ENCODE results near the gene SLAMF9. TPM values are rescaled to one million over a fixed set of nuclear protein-coding genes. Genes with fewer than 3 reads are reported as not detected.

The SLAMF9 gene
- total and polyA plus RNA-seq, 2 donors (not counting 3 experiments of a cell fraction or from before 2014, with no cell fraction given), result not detected

DNA sequence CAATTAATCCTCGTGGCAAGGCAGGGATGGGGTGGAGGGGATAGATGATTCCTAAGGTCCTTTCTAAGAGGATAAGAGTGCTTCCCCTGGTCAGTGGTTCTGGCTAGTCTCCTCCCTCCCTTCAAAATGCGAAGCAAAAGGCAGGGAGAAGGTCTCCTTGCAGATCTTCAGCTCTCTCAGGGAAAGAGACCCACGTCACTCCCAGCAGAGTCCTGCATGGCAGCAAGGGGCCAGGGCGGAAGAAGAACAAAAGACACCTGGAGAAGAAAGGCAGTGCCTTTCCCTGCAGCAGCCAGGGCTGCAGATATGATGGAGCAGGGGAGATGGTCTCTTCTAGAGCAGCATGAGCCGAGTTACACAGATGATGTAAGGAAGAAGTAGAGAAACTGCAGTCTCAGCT is 29.6 kb upstream of the SLAMF9 start:
- DNase-seq (ENCODE audit: low read depth, low spot score) (no peak), FAIRE-seq (no peak)
- dilution Hi-C loops (cut with MboI; ENCODE audit: extremely low pct_ligation_motif_present, low sequenced_read_pairs), result no loop called here

More for the DNA sequence above, 29.6 kb upstream of the SLAMF9 start:
- Histone ChIP-seq H3K27me3 (ENCODE audit: control insufficient read depth in 2 of 2, insufficient read depth in 2 of 2, low read length in 2 of 2) (peaks cover 5 to 6% of the 10 kb centered on the region in 2 experiments), H2AFZ (ENCODE audit: low read depth, low read length) (no peak overlapping the region), H3K9me1 (replicated peaks; ENCODE audit: control insufficient read depth, extremely low read depth, insufficient read depth, low read length) (no peaks in the 10 kb centered on the region), H3K9ac (replicated peaks; ENCODE audit: extremely low read depth, insufficient read depth, low read length) (no peak overlapping the region), H3K79me2 (ENCODE audit: control insufficient read depth, insufficient read depth, low read length) (no peaks in the 10 kb centered on the region), H3K9me3 (replicated peaks; ENCODE audit: control insufficient read depth, insufficient read depth, low read length) (no peaks in the 10 kb centered on the region), H4K20me1 (replicated peaks; ENCODE audit: control insufficient read depth, extremely low read depth, insufficient read depth, low read length) (no peaks in the 10 kb centered on the region), H3K4me3 (replicated peaks in 1 of 3; ENCODE audit: insufficient read depth in 1 of 3, low read depth in 1 of 3, low read length in 3 of 3) (no peak overlapping the region), H3K4me1 (ENCODE audit: control insufficient read depth, extremely low read depth, insufficient read depth, low read length) (no peaks in the 10 kb centered on the region), H3K27ac (ENCODE audit: insufficient read depth, low read depth, low read length) (no peak overlapping the region), H3K4me2 (ENCODE audit: insufficient read depth, low read length) (no peak overlapping the region), H3K36me3 (ENCODE audit: control insufficient read depth in 2 of 2, extremely low read depth in 1 of 2, insufficient read depth in 2 of 2, low read length in 2 of 2) (no peaks in the 10 kb centered on the region)
- BruUV-seq (replicated peaks), result no TSS peak
- TF ChIP-seq GATA2 (IDR thresholded peaks at IDR 0.05; ENCODE audit: insufficient read depth, insufficient read length, low read depth, low read length) (no peak), MYC (IDR thresholded peaks at IDR 0.05; ENCODE audit: low read depth, low read length) (no peak), FOS (IDR thresholded peaks at IDR 0.05; ENCODE audit: borderline replicate concordance, insufficient read depth, low read length) (no peak), POLR2AphosphoS5 (IDR thresholded peaks at IDR 0.05; ENCODE audit: insufficient read depth, low read depth, low read length) (no peak), POLR2A (IDR thresholded peaks at IDR 0.05; ENCODE audit: low read depth, low read length) (no peak), EZH2 (IDR thresholded peaks at IDR 0.05; ENCODE audit: borderline replicate concordance, low read depth, low read length, severe bottlenecking) (no peak), JUN (IDR thresholded peaks at IDR 0.05; ENCODE audit: borderline replicate concordance, insufficient read depth, insufficient read length, low read depth) (no peak)
- TF ChIP-seq, protein P1, sequence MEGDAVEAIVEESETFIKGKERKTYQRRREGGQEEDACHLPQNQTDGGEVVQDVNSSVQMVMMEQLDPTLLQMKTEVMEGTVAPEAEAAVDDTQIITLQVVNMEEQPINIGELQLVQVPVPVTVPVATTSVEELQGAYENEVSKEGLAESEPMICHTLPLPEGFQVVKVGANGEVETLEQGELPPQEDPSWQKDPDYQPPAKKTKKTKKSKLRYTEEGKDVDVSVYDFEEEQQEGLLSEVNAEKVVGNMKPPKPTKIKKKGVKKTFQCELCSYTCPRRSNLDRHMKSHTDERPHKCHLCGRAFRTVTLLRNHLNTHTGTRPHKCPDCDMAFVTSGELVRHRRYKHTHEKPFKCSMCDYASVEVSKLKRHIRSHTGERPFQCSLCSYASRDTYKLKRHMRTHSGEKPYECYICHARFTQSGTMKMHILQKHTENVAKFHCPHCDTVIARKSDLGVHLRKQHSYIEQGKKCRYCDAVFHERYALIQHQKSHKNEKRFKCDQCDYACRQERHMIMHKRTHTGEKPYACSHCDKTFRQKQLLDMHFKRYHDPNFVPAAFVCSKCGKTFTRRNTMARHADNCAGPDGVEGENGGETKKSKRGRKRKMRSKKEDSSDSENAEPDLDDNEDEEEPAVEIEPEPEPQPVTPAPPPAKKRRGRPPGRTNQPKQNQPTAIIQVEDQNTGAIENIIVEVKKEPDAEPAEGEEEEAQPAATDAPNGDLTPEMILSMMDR (IDR thresholded peaks at IDR 0.05; ENCODE audit: extremely low read depth in 1 of 2, insufficient read depth in 1 of 2, low read depth in 1 of 2, low read length in 2 of 2), result no peak
- TF ChIP-seq, protein P2, sequence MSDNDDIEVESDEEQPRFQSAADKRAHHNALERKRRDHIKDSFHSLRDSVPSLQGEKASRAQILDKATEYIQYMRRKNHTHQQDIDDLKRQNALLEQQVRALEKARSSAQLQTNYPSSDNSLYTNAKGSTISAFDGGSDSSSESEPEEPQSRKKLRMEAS (IDR thresholded peaks at IDR 0.05; ENCODE audit: insufficient read depth, insufficient read length), result no peak
- ChIA-PET POLR2A (no interaction called here), CTCF (interaction anchor here (1.5 to 1.9 kb wide), 2 partner anchors 18 to 185 kb away, joined by 3 to 4 read pairs; no protein-coding TSS in a partner anchor)
- intact Hi-C loops (cut with micrococcal nuclease), result no loop called here

All from endothelial cell of umbilical vein (primary cell).